ENCODE data around the gene TACR1.

DNA sequence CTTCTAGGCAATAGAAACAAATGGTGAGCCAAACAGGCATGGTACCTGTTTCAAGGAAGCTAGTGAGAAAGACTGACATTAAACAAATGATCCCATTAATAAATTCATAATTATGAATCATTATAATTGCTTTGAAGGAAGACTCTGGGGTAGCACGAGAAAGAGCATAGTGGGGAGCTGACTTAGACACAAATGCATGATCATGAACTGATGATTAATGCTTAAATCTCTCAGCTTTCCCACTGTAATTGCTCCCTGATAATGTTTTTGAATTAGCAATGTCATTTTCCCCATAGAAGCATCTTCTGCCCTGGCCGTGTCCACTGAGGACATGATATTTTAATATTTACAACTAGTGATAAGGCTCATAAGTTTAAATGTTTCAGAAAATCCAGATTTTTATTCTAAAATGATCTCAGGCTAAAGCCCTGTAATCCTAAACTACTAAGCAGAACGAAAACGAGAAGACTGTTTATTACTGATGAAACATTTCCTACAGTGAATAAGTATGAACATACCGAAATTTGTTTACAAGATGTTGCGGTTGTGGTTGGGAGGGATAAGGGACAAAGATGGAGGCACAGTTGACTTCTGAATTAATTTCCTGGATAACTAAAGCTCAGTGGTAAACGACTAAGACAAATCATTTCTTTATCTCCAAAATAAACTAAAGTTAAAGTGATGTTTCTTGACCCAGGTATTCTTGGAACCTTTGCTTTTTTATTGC lies 47.3 kb upstream of the TACR1 start:
- TF ChIP-seq, protein P1, sequence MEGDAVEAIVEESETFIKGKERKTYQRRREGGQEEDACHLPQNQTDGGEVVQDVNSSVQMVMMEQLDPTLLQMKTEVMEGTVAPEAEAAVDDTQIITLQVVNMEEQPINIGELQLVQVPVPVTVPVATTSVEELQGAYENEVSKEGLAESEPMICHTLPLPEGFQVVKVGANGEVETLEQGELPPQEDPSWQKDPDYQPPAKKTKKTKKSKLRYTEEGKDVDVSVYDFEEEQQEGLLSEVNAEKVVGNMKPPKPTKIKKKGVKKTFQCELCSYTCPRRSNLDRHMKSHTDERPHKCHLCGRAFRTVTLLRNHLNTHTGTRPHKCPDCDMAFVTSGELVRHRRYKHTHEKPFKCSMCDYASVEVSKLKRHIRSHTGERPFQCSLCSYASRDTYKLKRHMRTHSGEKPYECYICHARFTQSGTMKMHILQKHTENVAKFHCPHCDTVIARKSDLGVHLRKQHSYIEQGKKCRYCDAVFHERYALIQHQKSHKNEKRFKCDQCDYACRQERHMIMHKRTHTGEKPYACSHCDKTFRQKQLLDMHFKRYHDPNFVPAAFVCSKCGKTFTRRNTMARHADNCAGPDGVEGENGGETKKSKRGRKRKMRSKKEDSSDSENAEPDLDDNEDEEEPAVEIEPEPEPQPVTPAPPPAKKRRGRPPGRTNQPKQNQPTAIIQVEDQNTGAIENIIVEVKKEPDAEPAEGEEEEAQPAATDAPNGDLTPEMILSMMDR (IDR thresholded peaks at IDR 0.05), result no peak
- TF ChIP-seq FOXJ3 (CRISPR knock-in tag; IDR thresholded peaks at IDR 0.05) (no peak), POLR2AphosphoS5 (IDR thresholded peaks at IDR 0.05; ENCODE audit: low read depth, low read length) (no peak)
- TF ChIP-seq, protein P2, sequence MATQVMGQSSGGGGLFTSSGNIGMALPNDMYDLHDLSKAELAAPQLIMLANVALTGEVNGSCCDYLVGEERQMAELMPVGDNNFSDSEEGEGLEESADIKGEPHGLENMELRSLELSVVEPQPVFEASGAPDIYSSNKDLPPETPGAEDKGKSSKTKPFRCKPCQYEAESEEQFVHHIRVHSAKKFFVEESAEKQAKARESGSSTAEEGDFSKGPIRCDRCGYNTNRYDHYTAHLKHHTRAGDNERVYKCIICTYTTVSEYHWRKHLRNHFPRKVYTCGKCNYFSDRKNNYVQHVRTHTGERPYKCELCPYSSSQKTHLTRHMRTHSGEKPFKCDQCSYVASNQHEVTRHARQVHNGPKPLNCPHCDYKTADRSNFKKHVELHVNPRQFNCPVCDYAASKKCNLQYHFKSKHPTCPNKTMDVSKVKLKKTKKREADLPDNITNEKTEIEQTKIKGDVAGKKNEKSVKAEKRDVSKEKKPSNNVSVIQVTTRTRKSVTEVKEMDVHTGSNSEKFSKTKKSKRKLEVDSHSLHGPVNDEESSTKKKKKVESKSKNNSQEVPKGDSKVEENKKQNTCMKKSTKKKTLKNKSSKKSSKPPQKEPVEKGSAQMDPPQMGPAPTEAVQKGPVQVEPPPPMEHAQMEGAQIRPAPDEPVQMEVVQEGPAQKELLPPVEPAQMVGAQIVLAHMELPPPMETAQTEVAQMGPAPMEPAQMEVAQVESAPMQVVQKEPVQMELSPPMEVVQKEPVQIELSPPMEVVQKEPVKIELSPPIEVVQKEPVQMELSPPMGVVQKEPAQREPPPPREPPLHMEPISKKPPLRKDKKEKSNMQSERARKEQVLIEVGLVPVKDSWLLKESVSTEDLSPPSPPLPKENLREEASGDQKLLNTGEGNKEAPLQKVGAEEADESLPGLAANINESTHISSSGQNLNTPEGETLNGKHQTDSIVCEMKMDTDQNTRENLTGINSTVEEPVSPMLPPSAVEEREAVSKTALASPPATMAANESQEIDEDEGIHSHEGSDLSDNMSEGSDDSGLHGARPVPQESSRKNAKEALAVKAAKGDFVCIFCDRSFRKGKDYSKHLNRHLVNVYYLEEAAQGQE (IDR thresholded peaks at IDR 0.05; ENCODE audit: low read depth, low read length), result no peak
